DOHH2 (cell line): ENCODE results near the gene ROBO1.

ENCODE experiments used
- H3F3A ChIP-seq: fragments of 200-600 bp; sonication (generic), shearing (Covaris generic); 2 replicates; pipeline ENCODE4 v1.6.0; 2016; ENCODE audit warnings: antibody characterized with exemption, mild to moderate bottlenecking; ENCODE audit not compliant: control insufficient read depth, insufficient read depth
- H3K27ac ChIP-seq: fragments of 200-600 bp; sonication (generic); 2 replicates; pipeline ENCODE4 v1.5.1; 2014; ENCODE audit warnings: low read depth, mild to moderate bottlenecking, low read length, moderate library complexity
- H3K27me3 ChIP-seq: fragments of 200-600 bp; sonication (generic); 2 replicates; pipeline ENCODE4 v1.6.1; 2014; ENCODE audit warnings: mild to moderate bottlenecking, low read length, mixed read lengths; ENCODE audit not compliant: control insufficient read depth
- H3K36me3 ChIP-seq: fragments of 200-600 bp; sonication (generic); 2 replicates; pipeline ENCODE4 v1.6.1; 2014; ENCODE audit warnings: mild to moderate bottlenecking, low read length, moderate library complexity, mixed read lengths; ENCODE audit not compliant: control insufficient read depth
- H3K4me1 ChIP-seq: fragments of 200-600 bp; sonication (generic); 2 replicates; pipeline ENCODE4 v1.6.1; 2014; ENCODE audit warnings: mild to moderate bottlenecking, low read length, mixed read lengths; ENCODE audit not compliant: control insufficient read depth
- H3K4me2 ChIP-seq: fragments of 200-600 bp; sonication (generic); 2 replicates; pipeline ENCODE4 v1.6.0; 2014; ENCODE audit warnings: mild to moderate bottlenecking, low read length, moderate library complexity
- H3K4me3 ChIP-seq: fragments of 200-600 bp; sonication (generic); 2 replicates; pipeline ENCODE4 v1.5.1; 2014; ENCODE audit warnings: mild to moderate bottlenecking, low read length, mixed read lengths
- H3K79me2 ChIP-seq: fragments of 200-600 bp; sonication (generic); 2 replicates; pipeline ENCODE4 v1.6.1; 2014; ENCODE audit warnings: mild to moderate bottlenecking, low read length, mixed read lengths; ENCODE audit not compliant: control insufficient read depth
- H3K9me2 ChIP-seq: fragments of 200-600 bp; sonication (generic); replicated peaks from 2 replicates; pipeline ENCODE4 v1.6.1; 2014; ENCODE audit warnings: mild to moderate bottlenecking, low read length, mixed read lengths; ENCODE audit not compliant: control insufficient read depth
- H3K9me3 ChIP-seq: fragments of 200-600 bp; sonication (generic); 2 replicates; pipeline ENCODE4 v1.6.1; 2014; ENCODE audit warnings: antibody characterized with exemption, low read length, mixed read lengths; ENCODE audit not compliant: control insufficient read depth, insufficient read depth
- H4K20me1 ChIP-seq: fragments of 200-600 bp; sonication (generic); 2 replicates; pipeline ENCODE4 v1.6.0; 2014; ENCODE audit warnings: low read depth, mild to moderate bottlenecking, antibody characterized with exemption, low read length, moderate library complexity; ENCODE audit not compliant: control insufficient read depth, insufficient read depth
- EZH2phosphoT487 ChIP-seq: fragments of 200-600 bp; sonication (generic); IDR thresholded peaks from 2 replicates; pipeline ENCODE4 v1.6.1; 2017; ENCODE audit warnings: borderline replicate concordance, mild to moderate bottlenecking, antibody characterized with exemption, low read length, moderate library complexity, mixed read lengths
- TF ChIP-seq, protein P1 (sequence below): fragments of 200-600 bp; sonication (generic); IDR thresholded peaks from one replicate; pipeline ENCODE4 v1.5.1; 2014; ENCODE audit warnings: antibody characterized with exemption, mild to moderate bottlenecking, low read depth, low read length; ENCODE audit not compliant: poor library complexity, severe bottlenecking

Gene ROBO1

GRCh38 chr3:78878011-78878410 is 889.8 kb downstream of the ROBO1 start:
- no peaks in the 10 kb centered on the region for H3K9me3 ChIP-seq
- no peaks in the 10 kb centered on the region for H3K79me2 ChIP-seq
- H3K36me3 ChIP-seq, result no peaks in the 10 kb centered on the region
- H4K20me1 ChIP-seq, result no peaks in the 10 kb centered on the region
- H3K4me3 ChIP-seq, result no peak overlapping the region
- TF ChIP-seq EZH2phosphoT487, result no peak
- TF ChIP-seq, protein P1, sequence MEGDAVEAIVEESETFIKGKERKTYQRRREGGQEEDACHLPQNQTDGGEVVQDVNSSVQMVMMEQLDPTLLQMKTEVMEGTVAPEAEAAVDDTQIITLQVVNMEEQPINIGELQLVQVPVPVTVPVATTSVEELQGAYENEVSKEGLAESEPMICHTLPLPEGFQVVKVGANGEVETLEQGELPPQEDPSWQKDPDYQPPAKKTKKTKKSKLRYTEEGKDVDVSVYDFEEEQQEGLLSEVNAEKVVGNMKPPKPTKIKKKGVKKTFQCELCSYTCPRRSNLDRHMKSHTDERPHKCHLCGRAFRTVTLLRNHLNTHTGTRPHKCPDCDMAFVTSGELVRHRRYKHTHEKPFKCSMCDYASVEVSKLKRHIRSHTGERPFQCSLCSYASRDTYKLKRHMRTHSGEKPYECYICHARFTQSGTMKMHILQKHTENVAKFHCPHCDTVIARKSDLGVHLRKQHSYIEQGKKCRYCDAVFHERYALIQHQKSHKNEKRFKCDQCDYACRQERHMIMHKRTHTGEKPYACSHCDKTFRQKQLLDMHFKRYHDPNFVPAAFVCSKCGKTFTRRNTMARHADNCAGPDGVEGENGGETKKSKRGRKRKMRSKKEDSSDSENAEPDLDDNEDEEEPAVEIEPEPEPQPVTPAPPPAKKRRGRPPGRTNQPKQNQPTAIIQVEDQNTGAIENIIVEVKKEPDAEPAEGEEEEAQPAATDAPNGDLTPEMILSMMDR, result no peak
- no peaks in the 10 kb centered on the region for H3K27me3 ChIP-seq
- no peak overlapping the region for H3K27ac ChIP-seq
- H3F3A ChIP-seq, result no peaks in the 10 kb centered on the region
- no peaks in the 10 kb centered on the region for H3K9me2 ChIP-seq
- H3K4me1 ChIP-seq, result no peaks in the 10 kb centered on the region
- H3K4me2 ChIP-seq, result no peak overlapping the region

DNA sequence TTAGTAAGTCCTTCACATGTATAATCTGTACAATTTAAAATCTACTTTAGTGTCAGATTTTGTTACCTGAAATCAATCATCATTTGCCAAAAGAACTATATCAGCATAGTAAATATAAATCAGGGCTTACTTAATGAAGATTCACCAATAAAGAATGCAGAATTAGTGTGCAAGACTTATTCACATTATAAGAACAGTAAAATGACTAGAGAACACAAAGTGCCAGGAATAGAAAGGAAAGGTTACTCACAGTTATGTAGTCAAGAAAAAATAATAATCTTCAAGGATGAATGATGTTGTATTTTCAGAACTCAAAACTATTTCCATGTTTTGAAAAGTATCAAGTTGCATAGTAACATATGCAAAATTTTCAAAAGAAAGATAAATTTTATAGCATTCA is 891.9 kb downstream of the ROBO1 start:
- Histone ChIP-seq H3K4me3 (no peak overlapping the region), H3K79me2 (no peaks in the 10 kb centered on the region), H3K27ac (no peak overlapping the region), H3K27me3 (no peaks in the 10 kb centered on the region), H3K4me1 (no peaks in the 10 kb centered on the region), H3K36me3 (no peaks in the 10 kb centered on the region), H3K4me2 (no peak overlapping the region), H3K9me3 (no peaks in the 10 kb centered on the region), H3K9me2 (no peaks in the 10 kb centered on the region), H4K20me1 (no peaks in the 10 kb centered on the region), H3F3A (no peaks in the 10 kb centered on the region)
- no peak for TF ChIP-seq EZH2phosphoT487
- TF ChIP-seq, protein P1, result no peak

- TF ChIP-seq, protein P1, result no peak
- no peak for TF ChIP-seq EZH2phosphoT487
- no peaks in the 10 kb centered on the region for H3K9me3 ChIP-seq
- no peak overlapping the region for H3K4me3 ChIP-seq
- no peaks in the 10 kb centered on the region for H3K9me2 ChIP-seq
- no peaks in the 10 kb centered on the region for H3K4me1 ChIP-seq
- no peaks in the 10 kb centered on the region for H3K27me3 ChIP-seq
- H3K27ac ChIP-seq, result no peak overlapping the region
- no peaks in the 10 kb centered on the region for H3K79me2 ChIP-seq
- H3K4me2 ChIP-seq, result no peak overlapping the region
- H4K20me1 ChIP-seq, result no peaks in the 10 kb centered on the region
- no peaks in the 10 kb centered on the region for H3K36me3 ChIP-seq
- no peaks in the 10 kb centered on the region for H3F3A ChIP-seq
These were observed 892.4 kb downstream of the ROBO1 start for GRCh38 chr3:78875436-78875835.

DNA sequence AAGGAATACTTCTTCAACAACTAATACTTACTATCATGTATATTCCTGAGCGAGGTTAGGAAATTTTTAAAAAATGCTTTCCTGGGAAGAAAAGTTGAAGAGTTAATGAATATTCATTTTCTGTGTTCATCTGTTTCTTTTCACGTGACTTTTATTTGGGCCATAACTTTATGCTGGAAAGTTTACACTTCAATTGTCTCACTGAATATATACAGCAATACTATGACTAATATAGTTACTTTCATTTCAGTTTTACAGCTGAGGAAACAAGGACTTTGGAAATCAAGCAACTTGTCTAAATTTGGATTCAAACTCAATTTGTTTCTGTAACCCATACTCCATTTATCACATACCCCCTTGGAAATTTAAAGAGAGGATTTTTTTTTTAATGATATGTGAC is 894.2 kb downstream of the ROBO1 start:
- Histone ChIP-seq H3F3A (no peaks in the 10 kb centered on the region), H3K9me3 (no peaks in the 10 kb centered on the region), H3K27ac (no peak overlapping the region), H3K4me1 (no peaks in the 10 kb centered on the region), H3K79me2 (no peaks in the 10 kb centered on the region), H3K4me3 (no peak overlapping the region), H3K9me2 (no peaks in the 10 kb centered on the region), H4K20me1 (no peaks in the 10 kb centered on the region), H3K36me3 (no peaks in the 10 kb centered on the region), H3K4me2 (no peak overlapping the region), H3K27me3 (no peaks in the 10 kb centered on the region)
- TF ChIP-seq, protein P1, result no peak
- TF ChIP-seq EZH2phosphoT487, result no peak
